Nephron progenitor cell (in vitro differentiated cells): ENCODE results near the gene MDH1B.
A peak's percentile ranks its signal among the peaks of the same experiment; 100 is the strongest.

ENCODE experiments used
- DNase-seq: peaks from one replicate; pipeline ENCODE4 v3.0.0; 2021
- H3K27ac Mint-ChIP-seq: 2 replicates; pipeline ENCODE4 v1.8.0; 2021; ENCODE audit warnings: mild to moderate bottlenecking, moderate library complexity, mixed read lengths
- H3K27me3 Mint-ChIP-seq: 2 replicates; pipeline ENCODE4 v1.8.0; 2021; ENCODE audit warnings: mild to moderate bottlenecking, low read depth, mixed read lengths; ENCODE audit not compliant: poor library complexity
- H3K36me3 Mint-ChIP-seq: 2 replicates; pipeline ENCODE4 v1.8.0; 2021; ENCODE audit warnings: low read depth, mixed read lengths
- H3K4me1 Mint-ChIP-seq: 2 replicates; pipeline ENCODE4 v1.8.0; 2021; ENCODE audit warnings: mixed read lengths
- H3K4me3 Mint-ChIP-seq: 2 replicates; pipeline ENCODE4 v1.8.0; 2021; ENCODE audit warnings: mild to moderate bottlenecking, moderate library complexity, mixed read lengths
- H3K9me3 Mint-ChIP-seq: 2 replicates; pipeline ENCODE4 v1.8.0; 2021; ENCODE audit warnings: mild to moderate bottlenecking, moderate library complexity, mixed read lengths
- CTCF ChIP-seq: fragments of 200-600 bp; sonication (generic); IDR thresholded peaks from 2 replicates; pipeline ENCODE4 v1.5.0; 2021; ENCODE audit warnings: antibody characterized with exemption

Gene MDH1B

GRCh38 chr2:206797376-206797775 is 32.2 kb upstream of the MDH1B start:
- H3K9me3 Mint-ChIP-seq: peaks cover 4% of the 10 kb centered on the region

GRCh38 chr2:206792645-206793044 is 27.5 kb upstream of the MDH1B start:
- TF ChIP-seq CTCF: no peak
- Mint-ChIP-seq H3K27ac (no peak overlapping the region), H3K9me3 (no peaks in the 10 kb centered on the region), H3K27me3 (no peaks in the 10 kb centered on the region), H3K4me3 (no peak overlapping the region), H3K4me1 (no peaks in the 10 kb centered on the region), H3K36me3 (peaks cover 49% of the 10 kb centered on the region)
- DNase-seq: no peak

More at GRCh38 chr2:206797376-206797775, 32.2 kb upstream of the MDH1B start:
- DNase-seq: no peak
- no peak overlapping the region for H3K27ac Mint-ChIP-seq
- no peak overlapping the region for H3K4me3 Mint-ChIP-seq
- peaks cover 7% of the 10 kb centered on the region for H3K4me1 Mint-ChIP-seq
- H3K36me3 Mint-ChIP-seq: peaks cover 28% of the 10 kb centered on the region
- TF ChIP-seq CTCF: no peak
- no peaks in the 10 kb centered on the region for H3K27me3 Mint-ChIP-seq

- H3K4me3 Mint-ChIP-seq: no peak overlapping the region
- DNase-seq: no peak
Observed at GRCh38 chr2:206790311-206790935, 25.3 kb upstream of the MDH1B start.

GRCh38 chr2:206784559-206785353 is 19.6 kb upstream of the MDH1B start:
- H3K36me3 Mint-ChIP-seq: peaks cover 66% of the 10 kb centered on the region
- TF ChIP-seq CTCF: no peak
- no peak for DNase-seq
- peaks cover 13% of the 10 kb centered on the region for H3K9me3 Mint-ChIP-seq
- no peak overlapping the region for H3K27ac Mint-ChIP-seq
- no peaks in the 10 kb centered on the region for H3K4me1 Mint-ChIP-seq
- H3K4me3 Mint-ChIP-seq: no peak overlapping the region
- peaks cover 2% of the 10 kb centered on the region for H3K27me3 Mint-ChIP-seq

More at GRCh38 chr2:206790311-206790935, 25.3 kb upstream of the MDH1B start:
- no peaks in the 10 kb centered on the region for H3K27me3 Mint-ChIP-seq
- H3K9me3 Mint-ChIP-seq: no peaks in the 10 kb centered on the region
- H3K4me1 Mint-ChIP-seq: no peaks in the 10 kb centered on the region
- H3K36me3 Mint-ChIP-seq: peaks cover 52% of the 10 kb centered on the region
- no peak overlapping the region for H3K27ac Mint-ChIP-seq
- no peak for TF ChIP-seq CTCF

GRCh38 chr2:206783718-206784117 is 18.6 kb upstream of the MDH1B start:
- peaks cover 70% of the 10 kb centered on the region for H3K36me3 Mint-ChIP-seq
- no peak overlapping the region for H3K27ac Mint-ChIP-seq
- H3K4me1 Mint-ChIP-seq: no peaks in the 10 kb centered on the region
- peaks cover 2% of the 10 kb centered on the region for H3K27me3 Mint-ChIP-seq
- peak; percentile 18 for DNase-seq
- peaks cover 24% of the 10 kb centered on the region for H3K9me3 Mint-ChIP-seq
- H3K4me3 Mint-ChIP-seq: no peak overlapping the region
- peak; percentile 50 for TF ChIP-seq CTCF

- Mint-ChIP-seq H3K36me3 (peaks cover 87% of the 10 kb centered on the region), H3K27me3 (peaks cover 2% of the 10 kb centered on the region), H3K9me3 (peaks cover 53% of the 10 kb centered on the region), H3K4me3 (no peak overlapping the region), H3K27ac (no peak overlapping the region), H3K4me1 (no peaks in the 10 kb centered on the region)
- DNase-seq: no peak
- TF ChIP-seq CTCF: no peak
Observed at GRCh38 chr2:206780671-206781070, 15.5 kb upstream of the MDH1B start.
